Limb (tissue), 2 donors: ENCODE results near the gene SCFD1.
"Not testable (repeated sequence)": the region's sequence is repeated elsewhere in the genome, so short reads cannot be mapped to it uniquely, and the experiment has no call there.

Experiments used
- DNase-seq, 2 donors: peaks; one replicate each; pipeline ENCODE4 v3.0.0-alpha.2; 2016; ENCODE audit errors: extremely low spot score in 2 of 2

The SCFD1 gene

GRCh38 chr14:30673071-30673470, 51.0 kb downstream of the SCFD1 start:
- DNase-seq: no peak

GRCh38 chr14:30678926-30679431, 56.9 kb downstream of the SCFD1 start:
- no peak for DNase-seq

GRCh38 chr14:30680036-30680435, 57.9 kb downstream of the SCFD1 start:
- no peak for DNase-seq

GRCh38 chr14:30680776-30681175, 58.7 kb downstream of the SCFD1 start:
- DNase-seq: not testable (repeated sequence)

GRCh38 chr14:30681752-30682355, 59.7 kb downstream of the SCFD1 start:
- no peak for DNase-seq

GRCh38 chr14:30690487-30691355, 68.6 kb downstream of the SCFD1 start:
- not testable (repeated sequence) for DNase-seq

- no peak for DNase-seq
Observed at GRCh38 chr14:30691751-30692398, 69.8 kb downstream of the SCFD1 start.

GRCh38 chr14:30692669-30693068, 70.5 kb downstream of the SCFD1 start:
- DNase-seq: no peak

GRCh38 chr14:30698463-30698862, 76.3 kb downstream of the SCFD1 start:
- no peak for DNase-seq

GRCh38 chr14:30706704-30707103, 84.6 kb downstream of the SCFD1 start:
- DNase-seq: no peak

GRCh38 chr14:30708157-30708556, 86.0 kb downstream of the SCFD1 start:
- no peak for DNase-seq

- no peak for DNase-seq
Observed at GRCh38 chr14:30709201-30709600, 87.1 kb downstream of the SCFD1 start.

- no peak for DNase-seq
Observed at GRCh38 chr14:30710876-30711275, 88.8 kb downstream of the SCFD1 start.

- DNase-seq: no peak
Observed at GRCh38 chr14:30719137-30719536, 97.0 kb downstream of the SCFD1 start.

GRCh38 chr14:30725763-30726162, 103.6 kb downstream of the SCFD1 start:
- no peak for DNase-seq

- no peak for DNase-seq
Observed at GRCh38 chr14:30728471-30728870, 106.4 kb downstream of the SCFD1 start.

- DNase-seq: no peak
Observed at GRCh38 chr14:30737916-30738315, 115.8 kb downstream of the SCFD1 start.

- DNase-seq: no peak
Observed at GRCh38 chr14:30738978-30739377, 116.9 kb downstream of the SCFD1 start.

- DNase-seq: no peak
Observed at GRCh38 chr14:30748343-30748742, 126.2 kb downstream of the SCFD1 start.

- no peak for DNase-seq
Observed at GRCh38 chr14:30751646-30752416, 129.7 kb downstream of the SCFD1 start.

GRCh38 chr14:30753452-30753851, 131.3 kb downstream of the SCFD1 start:
- no peak for DNase-seq
